ENCODE data around the gene FGGY.

DNA sequence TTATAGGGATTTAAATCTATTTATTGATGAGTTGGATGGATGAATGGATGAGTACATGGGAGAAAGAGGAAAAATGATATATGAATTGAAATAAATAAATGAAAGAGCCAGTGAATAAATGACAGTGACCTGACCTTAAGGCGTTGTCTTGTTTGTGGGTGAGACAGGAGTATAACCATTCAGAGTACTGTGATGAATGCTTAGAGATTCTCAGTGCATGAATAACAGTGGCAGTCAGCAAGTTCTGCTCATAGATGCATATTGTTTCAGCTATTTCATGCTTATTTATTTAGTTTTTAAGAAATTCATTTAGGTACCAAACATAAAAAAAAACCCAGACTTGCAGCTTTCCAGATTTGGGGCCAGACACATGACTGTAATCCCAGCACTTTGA is 116.4 kb downstream of the FGGY start:
- TF ChIP-seq ZBTB21 (tag by site-specific recombination; IDR thresholded peaks at IDR 0.05) (no peak), ZNF274 (IDR thresholded peaks at IDR 0.05; ENCODE audit: low read length) (no peak), ZNF274 (tag by site-specific recombination; IDR thresholded peaks at IDR 0.05; ENCODE audit: borderline replicate concordance) (no peak), ZNF530 (tag by site-specific recombination; IDR thresholded peaks at IDR 0.05; ENCODE audit: low read depth) (no peak), ZNF792 (tag by site-specific recombination; IDR thresholded peaks at IDR 0.05) (no peak), ZNF529 (tag by site-specific recombination; IDR thresholded peaks at IDR 0.05; ENCODE audit: insufficient replicate concordance) (no peak), ZNF155 (tag by site-specific recombination; IDR thresholded peaks at IDR 0.05) (no peak), KLF10 (tag by site-specific recombination; IDR thresholded peaks at IDR 0.05) (no peak), TCF7L2 (IDR thresholded peaks at IDR 0.05; ENCODE audit: borderline replicate concordance, low read depth, low read length) (no peak), ZNF133 (tag by site-specific recombination; IDR thresholded peaks at IDR 0.05) (no peak)
- TF ChIP-seq, protein P1, sequence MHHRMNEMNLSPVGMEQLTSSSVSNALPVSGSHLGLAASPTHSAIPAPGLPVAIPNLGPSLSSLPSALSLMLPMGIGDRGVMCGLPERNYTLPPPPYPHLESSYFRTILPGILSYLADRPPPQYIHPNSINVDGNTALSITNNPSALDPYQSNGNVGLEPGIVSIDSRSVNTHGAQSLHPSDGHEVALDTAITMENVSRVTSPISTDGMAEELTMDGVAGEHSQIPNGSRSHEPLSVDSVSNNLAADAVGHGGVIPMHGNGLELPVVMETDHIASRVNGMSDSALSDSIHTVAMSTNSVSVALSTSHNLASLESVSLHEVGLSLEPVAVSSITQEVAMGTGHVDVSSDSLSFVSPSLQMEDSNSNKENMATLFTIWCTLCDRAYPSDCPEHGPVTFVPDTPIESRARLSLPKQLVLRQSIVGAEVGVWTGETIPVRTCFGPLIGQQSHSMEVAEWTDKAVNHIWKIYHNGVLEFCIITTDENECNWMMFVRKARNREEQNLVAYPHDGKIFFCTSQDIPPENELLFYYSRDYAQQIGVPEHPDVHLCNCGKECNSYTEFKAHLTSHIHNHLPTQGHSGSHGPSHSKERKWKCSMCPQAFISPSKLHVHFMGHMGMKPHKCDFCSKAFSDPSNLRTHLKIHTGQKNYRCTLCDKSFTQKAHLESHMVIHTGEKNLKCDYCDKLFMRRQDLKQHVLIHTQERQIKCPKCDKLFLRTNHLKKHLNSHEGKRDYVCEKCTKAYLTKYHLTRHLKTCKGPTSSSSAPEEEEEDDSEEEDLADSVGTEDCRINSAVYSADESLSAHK (tag by site-specific recombination; IDR thresholded peaks at IDR 0.05), result no peak
- TF ChIP-seq, protein P2, sequence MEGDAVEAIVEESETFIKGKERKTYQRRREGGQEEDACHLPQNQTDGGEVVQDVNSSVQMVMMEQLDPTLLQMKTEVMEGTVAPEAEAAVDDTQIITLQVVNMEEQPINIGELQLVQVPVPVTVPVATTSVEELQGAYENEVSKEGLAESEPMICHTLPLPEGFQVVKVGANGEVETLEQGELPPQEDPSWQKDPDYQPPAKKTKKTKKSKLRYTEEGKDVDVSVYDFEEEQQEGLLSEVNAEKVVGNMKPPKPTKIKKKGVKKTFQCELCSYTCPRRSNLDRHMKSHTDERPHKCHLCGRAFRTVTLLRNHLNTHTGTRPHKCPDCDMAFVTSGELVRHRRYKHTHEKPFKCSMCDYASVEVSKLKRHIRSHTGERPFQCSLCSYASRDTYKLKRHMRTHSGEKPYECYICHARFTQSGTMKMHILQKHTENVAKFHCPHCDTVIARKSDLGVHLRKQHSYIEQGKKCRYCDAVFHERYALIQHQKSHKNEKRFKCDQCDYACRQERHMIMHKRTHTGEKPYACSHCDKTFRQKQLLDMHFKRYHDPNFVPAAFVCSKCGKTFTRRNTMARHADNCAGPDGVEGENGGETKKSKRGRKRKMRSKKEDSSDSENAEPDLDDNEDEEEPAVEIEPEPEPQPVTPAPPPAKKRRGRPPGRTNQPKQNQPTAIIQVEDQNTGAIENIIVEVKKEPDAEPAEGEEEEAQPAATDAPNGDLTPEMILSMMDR (tag by site-specific recombination; IDR thresholded peaks at IDR 0.05), result no peak
- TF ChIP-seq, protein P3, sequence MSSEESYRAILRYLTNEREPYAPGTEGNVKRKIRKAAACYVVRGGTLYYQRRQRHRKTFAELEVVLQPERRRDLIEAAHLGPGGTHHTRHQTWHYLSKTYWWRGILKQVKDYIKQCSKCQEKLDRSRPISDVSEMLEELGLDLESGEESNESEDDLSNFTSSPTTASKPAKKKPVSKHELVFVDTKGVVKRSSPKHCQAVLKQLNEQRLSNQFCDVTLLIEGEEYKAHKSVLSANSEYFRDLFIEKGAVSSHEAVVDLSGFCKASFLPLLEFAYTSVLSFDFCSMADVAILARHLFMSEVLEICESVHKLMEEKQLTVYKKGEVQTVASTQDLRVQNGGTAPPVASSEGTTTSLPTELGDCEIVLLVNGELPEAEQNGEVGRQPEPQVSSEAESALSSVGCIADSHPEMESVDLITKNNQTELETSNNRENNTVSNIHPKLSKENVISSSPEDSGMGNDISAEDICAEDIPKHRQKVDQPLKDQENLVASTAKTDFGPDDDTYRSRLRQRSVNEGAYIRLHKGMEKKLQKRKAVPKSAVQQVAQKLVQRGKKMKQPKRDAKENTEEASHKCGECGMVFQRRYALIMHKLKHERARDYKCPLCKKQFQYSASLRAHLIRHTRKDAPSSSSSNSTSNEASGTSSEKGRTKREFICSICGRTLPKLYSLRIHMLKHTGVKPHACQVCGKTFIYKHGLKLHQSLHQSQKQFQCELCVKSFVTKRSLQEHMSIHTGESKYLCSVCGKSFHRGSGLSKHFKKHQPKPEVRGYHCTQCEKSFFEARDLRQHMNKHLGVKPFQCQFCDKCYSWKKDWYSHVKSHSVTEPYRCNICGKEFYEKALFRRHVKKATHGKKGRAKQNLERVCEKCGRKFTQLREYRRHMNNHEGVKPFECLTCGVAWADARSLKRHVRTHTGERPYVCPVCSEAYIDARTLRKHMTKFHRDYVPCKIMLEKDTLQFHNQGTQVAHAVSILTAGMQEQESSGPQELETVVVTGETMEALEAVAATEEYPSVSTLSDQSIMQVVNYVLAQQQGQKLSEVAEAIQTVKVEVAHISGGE (tag by site-specific recombination; conservative IDR thresholded peaks at IDR 0.05; ENCODE audit: low read depth), result no peak
- TF ChIP-seq, protein P4, sequence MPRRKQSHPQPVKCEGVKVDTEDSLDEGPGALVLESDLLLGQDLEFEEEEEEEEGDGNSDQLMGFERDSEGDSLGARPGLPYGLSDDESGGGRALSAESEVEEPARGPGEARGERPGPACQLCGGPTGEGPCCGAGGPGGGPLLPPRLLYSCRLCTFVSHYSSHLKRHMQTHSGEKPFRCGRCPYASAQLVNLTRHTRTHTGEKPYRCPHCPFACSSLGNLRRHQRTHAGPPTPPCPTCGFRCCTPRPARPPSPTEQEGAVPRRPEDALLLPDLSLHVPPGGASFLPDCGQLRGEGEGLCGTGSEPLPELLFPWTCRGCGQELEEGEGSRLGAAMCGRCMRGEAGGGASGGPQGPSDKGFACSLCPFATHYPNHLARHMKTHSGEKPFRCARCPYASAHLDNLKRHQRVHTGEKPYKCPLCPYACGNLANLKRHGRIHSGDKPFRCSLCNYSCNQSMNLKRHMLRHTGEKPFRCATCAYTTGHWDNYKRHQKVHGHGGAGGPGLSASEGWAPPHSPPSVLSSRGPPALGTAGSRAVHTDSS (tag by site-specific recombination; IDR thresholded peaks at IDR 0.05), result no peak

All from HEK293 (cell line).